Measurements from ENCODE around the gene FARP1.

The FARP1 gene

DNA sequence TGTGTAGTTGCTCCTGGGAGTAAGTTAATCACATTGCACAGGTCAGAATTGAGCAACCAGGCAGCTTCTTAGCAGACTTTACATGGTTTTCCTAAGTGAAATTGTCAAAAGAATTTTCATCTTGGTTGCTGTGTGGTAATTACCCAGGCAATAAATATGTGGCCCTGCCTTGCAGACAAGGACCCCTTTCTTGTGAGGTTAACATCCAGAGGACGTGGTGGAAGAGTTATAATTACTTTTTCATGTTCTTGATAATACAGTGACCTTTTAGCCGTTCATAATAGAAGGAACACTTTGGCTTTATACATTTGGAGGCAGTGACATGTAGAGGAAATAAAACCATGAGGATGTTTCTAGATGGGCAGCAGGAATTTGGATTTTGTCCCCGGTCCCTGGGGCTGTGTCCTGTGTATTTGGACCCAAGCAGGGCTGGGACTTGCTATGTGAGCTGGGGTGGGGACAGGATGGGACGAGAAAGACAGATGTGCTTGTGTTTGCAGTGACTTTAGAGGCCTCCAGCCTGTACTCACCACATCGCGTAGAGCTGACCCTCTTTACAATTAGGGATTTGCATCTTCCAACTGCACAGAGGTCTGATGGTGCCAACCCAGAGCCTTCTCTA is 277.8 kb downstream of the FARP1 start:
- no peak for DNase-seq (ENCODE audit: low read depth in 2 of 2)

DNA sequence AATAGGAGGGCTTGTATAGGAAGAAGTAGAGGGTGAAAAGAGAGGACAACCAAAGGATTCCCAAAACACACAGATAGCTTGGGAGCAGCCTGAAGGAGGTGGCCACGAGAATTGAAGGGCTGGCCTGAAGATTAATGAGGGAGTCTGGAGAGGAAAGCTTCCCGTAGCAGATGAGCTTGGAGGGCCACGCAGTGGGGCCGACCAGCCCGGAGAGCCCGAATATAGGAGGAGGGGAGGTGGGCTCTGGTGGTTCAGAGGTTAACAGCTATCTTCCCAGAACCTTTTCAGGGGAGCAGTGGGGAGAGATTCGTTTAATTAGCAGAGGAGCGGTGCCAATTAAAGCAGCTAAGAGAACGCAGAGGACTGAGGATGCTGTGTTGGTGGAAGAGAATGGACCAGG is 279.2 kb downstream of the FARP1 start:
- DNase-seq (ENCODE audit: low read depth in 2 of 2) = no peak

DNA sequence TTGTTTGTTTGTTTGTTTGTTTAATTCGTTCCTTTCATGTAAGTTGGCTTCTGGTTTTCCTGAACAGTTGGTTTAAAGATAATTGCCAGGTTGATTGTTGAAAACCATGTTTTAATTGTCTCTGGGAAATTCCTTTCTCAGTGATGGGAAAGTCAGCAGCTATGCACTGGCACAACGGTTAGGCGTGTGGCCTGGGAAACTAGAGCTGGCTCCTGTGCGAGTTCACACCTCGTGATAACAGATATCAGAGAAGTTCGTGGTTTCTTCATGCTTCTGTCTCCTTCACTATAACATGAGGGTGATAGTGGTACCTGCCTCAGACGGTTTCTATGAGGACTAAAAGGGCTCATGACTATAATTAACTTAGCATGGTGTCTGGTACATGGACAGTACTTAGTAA is 280.5 kb downstream of the FARP1 start:
- DNase-seq (ENCODE audit: low read depth in 2 of 2) = no peak

DNA sequence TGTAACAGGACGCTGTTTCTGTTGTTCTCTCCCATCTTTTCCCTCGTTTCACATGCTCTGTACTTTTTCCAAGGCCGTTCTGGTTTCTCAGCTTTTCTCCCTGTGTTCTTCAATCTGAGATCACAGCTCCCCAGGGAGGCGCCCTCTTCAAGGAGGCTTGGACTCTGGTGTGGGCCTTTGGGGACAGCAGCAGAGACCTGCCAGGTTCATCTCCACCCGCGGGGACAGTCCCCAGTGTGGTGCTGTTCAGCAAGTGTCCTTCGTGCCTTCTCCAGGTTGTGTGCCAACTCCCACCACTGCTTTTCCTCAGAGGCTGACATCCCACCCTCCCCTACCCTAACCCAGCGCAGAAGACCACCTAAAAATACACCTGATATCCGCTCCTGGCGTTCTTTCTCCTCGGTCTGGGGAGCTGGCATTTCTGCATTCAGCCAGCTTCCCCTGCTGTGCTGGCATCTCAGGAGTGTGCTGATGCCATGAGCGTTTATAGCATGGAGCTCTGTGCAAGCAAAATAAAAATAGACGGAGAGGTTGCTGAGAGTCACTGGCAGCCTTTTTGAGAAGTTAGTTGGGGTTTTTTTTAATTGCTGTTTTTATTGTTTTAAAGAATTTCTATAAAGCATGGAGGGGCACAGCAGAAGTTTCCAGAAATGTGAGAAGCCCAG is 284.6 kb downstream of the FARP1 start:
- DNase-seq (ENCODE audit: low read depth in 2 of 2) = no peak

DNA sequence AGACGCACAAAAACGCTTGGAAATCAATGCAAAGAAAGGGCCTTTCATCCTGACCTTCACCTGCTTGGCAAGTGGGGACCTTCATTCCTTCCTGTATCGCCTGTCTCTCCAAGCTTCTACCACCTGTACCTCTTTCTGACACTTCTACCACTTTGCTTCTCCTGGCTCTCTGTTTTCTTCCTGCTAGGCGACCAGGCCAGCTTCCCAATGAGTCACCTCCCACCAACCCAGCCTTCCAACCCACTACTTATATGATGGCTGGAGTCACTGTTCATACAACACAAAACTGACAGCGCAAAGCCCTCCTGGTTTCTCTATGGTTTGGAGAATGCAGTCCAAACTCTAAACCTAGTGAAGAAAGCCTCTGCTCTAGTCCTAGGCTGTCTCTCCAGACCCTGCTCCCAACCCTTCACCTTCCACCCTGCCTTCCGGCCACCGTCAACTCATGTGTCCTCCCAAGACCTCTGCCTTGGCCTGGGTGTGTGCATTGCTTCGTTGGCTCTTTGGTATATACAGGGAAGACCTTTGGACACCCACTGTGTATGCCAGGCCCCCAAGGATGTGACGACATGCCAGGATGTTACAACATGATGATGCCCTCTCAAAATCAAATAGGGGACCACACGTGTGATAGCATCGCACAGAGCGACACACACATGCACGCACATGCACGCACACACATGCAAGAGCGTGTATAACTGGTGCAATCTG is 285.5 kb downstream of the FARP1 start:
- no peak for DNase-seq (ENCODE audit: low read depth in 2 of 2)

DNA sequence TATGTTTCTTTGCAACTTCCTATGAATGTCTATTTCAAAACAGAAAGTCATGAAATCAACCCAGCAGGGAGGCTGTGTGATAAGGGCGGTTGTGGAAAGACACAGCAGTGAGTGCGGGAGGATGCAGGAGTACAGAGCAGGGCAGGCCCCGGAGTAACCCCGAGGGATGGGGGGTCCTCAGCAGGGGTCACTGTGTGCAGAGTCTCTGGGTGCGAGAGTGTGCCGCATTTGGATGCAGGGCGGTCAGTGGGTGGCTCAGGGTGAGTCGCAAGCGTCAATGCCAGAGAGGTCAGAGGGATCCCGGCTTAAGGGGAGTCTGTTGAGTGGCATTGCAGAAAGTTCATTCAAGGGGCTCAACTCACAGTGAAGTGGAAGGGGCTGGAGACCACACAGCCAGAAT is 286.2 kb downstream of the FARP1 start:
- DNase-seq (ENCODE audit: low read depth in 2 of 2) = no peak

DNA sequence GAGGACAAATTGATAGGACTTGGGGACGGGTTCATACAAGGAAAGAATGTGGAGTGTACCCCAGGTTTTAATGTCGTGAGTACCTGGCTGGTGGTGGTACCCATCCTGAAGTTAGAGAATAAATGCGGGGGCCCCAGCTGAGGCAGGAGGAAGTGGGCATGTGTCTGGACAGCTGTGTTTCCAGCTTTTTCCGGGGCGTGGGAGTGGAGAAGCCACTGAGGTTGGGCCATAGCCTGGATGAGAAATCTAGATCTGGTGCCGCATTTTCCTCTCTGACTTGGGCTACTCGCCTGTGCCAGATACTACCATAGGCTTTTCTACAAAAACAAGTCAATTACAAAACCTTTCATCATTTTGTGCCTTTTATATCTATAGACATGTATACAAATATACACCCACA is 286.6 kb downstream of the FARP1 start:
- no peak for DNase-seq (ENCODE audit: low read depth in 2 of 2)

DNA sequence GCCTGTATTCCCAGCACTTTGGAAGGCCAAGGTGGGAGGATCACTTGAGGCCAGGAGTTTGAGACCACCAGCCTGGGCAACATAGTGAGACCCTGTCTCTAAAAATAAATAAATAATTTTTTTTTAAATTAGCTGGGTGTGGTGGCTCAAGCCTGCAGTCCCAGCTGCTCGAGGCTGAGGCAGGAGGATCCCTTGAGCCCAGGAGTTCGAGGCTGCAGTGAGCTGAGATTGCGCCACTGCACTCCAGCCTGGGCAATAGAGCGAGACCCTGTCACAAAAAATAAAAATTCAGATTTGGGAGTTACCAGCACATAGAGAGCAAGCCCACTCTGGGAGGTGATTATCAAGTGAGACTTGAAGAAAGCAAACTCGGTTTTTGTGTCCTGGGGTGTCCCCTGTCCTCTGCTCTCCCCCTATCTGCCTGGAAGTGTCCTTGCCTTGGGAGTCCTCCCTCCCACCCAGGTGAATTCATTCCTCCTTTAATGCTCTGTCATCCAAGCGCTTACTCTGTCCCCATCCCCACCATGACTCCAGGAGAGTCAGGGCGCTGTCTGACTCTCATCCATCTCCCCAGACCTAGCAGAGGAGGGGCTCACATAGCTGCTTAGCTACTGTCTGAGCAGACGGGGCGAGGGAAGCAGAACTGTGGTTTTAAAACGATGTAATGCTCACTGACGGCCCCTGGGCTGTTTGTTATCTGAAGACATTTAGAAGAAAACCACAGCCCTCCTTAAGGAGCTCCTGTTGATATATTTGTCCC is 287.3 kb downstream of the FARP1 start:
- DNase-seq (ENCODE audit: low read depth in 2 of 2) = no peak

DNA sequence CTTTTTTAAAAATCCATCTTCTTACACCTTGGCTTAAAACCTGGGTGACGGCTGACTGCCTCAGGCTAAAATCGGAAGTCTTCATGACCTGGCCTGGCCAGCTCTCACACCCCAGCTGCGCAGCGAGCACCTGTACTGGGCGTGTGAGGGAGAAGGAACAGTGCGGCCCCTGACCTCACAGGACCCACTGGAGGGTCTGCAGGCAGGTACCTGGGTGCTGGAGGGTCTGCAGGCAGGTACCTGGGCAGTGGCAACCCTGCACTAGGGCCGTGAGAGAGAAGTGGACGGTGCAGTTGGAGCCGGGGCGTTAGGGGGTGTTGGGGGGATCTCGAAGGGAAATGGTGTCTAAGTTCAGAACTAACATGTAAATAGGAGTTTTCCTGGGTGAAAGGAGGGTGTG is 289.7 kb downstream of the FARP1 start:
- no peak for DNase-seq (ENCODE audit: low read depth in 2 of 2)

DNA sequence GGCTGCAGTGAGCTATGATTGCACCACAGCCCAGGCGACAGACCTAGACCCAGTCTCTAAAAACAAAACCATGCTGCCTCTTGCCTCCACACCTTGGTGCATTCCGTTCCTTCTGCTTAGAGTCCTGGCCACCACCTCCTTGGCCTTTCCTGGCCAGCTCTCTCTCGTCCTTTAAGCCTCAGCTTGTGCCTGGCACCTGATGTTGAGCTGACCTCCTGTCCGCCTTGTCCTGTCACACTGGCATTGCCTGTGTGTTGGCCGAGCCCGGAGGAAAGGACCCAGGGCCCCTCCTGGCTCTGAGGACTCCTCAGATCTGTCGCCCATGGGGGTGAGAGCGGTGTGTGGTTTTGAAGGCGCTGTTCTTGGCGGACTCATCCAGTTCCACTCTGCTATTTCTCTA is 290.8 kb downstream of the FARP1 start:
- DNase-seq (ENCODE audit: low read depth in 2 of 2) = no peak

DNA sequence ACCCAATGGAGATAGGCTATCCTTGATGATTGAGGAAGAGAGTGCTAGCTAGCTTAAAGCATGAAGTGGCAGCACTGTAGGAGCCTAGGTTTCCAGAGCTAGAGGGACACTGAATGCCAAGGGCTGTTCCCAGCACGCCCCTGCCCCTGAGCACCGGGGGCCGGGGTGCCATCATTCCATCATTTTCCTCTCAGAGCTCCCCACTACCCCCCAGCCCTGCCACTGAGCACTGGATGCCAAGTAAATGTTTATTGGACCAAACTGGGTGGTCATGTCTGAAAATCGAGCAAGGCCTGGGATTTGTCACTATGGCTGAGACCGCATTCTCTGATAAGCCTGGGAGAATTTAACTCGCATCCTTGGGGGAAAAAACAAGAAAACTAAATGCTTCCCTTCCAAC is 291.2 kb downstream of the FARP1 start:
- DNase-seq (ENCODE audit: low read depth in 2 of 2) = no peak

DNA sequence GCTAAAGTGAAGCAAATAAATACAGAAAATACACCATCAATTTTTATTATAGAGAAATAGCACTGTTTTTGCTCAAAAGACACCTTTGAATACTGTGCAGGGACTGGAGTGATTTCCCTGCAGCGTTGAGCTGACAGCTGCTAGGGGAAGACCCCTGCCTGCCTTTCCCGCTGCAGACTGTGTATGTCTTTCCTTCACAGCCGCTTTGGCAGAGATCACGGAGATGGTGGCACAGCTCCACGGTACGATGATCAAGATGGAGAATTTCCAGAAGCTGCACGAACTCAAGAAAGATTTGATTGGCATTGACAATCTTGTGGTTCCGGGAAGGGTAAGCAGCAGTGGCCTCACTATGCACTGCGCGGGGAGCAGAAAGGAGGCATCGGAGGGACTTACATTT is 292.5 kb downstream of the FARP1 start:
- DNase-seq (ENCODE audit: low read depth in 2 of 2) = no peak

DNA sequence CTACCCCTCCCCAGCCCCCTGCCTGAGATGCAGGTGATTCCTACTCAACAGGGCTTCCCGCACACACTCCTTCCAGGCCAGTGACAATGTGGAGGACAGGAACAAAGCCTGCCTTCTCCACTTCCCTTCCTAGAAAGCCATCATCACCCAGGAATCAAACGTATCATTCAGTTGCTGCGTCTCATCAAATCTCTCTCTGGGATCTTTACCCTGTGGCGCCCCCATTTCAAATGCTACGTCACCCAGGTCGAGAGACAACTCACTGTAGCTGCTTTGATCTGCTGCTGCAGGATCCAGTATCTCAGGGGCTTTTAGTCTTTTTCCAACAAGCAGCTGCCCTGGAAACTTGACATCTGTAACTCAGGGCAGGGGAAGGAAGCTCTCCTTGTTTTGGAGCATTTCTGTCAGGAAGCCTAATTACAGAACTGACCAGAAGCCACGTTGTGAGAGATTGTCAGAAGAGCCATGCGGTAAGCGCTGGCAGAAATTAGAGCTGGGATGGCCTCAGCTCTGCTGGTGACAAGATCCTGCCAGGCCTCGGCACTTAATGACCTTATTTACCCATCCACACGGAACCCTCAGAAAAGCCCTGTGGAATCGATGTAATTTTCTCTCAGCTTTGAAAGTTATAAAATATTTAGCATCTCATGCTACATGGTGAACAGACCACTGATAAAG is 293.5 kb downstream of the FARP1 start:
- no peak for DNase-seq (ENCODE audit: low read depth in 2 of 2)

DNA sequence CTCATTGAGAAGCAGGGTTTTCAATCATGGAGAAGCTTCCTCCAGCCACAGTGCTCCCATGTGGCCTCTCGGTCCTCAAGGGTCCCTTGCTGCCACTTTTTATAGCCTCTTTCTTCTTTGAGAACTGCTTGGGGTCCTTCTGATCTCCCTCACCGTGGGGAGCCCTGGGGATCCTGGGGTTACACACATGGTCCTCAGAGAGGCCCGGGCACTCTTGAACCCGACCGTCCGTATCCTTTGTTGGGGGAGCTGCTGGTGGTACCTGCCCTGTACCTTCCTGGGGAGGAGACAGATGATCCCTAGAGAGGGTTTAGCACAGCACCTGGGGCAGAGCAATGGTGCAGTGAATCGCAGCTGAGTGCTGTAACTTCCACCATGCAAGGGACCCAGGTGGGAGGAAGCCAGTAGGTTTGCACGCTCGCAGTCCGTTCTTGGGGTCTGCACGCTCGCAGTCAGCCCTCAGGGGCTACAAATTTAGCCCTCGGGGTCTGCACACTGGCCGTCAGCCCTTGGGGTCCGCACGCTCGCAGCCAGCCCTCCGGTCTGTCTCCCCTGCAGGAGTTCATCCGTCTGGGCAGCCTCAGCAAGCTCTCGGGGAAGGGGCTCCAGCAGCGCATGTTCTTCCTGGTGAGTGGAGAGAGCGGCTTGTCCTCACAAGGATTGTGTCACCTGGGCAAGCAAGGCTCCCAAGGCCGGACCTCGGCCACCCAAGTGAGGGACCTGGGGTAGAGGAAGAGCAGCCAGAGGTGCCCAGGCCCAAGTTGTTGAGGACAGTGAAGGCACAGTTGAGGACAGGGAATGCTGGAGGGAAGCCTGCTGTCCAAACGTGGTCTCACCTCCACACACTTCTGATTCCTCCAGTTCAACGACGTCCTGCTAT is 295.6 kb downstream of the FARP1 start:
- no peak for DNase-seq (ENCODE audit: low read depth in 2 of 2)

DNA sequence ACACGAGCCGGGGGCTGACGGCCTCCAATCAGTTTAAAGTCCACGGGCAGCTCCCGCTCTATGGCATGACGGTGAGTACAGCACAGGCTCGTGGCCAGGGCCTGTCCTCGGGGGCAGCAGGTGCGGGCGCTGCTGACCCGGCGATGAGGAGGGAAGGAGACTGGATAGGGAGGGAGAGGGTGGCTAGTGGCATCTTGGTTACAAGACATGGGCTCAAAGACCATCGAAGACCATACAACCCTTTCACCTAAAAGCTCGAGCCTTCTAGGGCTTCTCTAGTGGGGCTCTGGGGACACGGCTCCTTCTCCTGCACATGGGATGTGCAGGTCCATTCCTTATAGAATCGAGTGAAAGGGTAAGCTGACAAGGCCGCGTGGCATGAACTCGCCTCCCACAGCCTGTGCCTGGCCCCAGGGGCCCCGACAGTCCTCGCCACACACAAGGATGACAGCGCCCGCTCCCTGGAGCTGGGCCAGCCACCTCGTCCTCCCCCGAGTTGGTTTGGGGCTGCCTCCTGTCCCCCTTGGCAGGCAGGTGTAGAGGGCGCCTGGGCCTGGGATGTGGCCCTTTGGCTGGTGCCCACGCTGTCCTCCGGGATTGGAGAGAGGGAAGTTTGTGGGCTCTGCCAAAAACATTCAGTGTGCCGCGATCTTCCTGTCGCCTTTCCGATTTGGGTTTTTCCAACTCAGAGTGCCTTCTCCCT is 296.4 kb downstream of the FARP1 start:
- DNase-seq (ENCODE audit: low read depth in 2 of 2) = no peak

DNA sequence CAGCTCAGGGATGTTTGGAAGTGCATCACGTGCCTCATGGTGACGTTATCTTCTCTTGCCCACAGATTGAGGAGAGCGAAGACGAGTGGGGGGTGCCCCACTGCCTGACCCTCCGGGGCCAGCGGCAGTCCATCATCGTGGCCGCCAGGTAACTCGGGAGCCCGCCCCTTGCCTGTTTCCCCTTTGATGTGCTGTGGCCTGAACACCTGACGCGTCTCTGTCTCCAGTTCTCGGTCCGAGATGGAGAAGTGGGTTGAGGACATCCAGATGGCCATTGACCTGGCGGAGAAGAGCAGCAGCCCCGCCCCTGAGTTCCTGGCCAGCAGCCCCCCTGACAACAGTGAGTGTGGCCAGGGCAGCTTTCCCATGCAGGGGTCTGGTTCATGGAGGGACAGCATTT is 297.0 kb downstream of the FARP1 start:
- no peak for DNase-seq (ENCODE audit: low read depth in 2 of 2)

DNA sequence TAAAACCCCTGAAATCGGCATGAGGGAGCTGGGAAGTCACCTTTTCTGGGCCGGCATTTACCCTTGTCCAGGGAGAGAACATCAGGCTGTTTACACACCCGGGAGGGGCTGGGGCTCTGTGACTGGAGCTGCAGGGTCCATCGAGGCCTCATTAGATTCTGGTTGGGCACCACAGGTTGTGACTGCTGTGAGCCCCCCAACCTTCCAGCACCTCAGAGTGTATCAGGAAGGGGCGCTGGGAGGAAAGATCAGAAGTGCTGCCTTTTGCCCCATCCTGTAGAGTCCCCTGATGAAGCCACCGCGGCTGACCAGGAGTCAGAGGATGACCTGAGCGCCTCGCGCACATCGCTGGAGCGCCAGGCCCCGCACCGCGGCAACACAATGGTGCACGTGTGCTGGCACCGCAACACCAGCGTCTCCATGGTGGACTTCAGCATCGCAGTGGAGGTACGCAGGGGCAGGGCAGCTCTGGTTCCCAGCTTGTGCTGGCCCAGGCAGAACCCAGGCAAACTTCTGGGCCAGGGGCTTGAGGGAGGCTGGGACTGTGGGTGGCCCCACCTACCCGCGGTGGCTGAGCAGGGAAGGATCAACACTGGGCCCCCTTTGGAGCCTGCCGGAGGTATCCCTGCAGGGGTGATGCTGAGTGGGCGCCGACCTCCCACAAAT is 297.6 kb downstream of the FARP1 start:
- DNase-seq (ENCODE audit: low read depth in 2 of 2) = no peak

DNA sequence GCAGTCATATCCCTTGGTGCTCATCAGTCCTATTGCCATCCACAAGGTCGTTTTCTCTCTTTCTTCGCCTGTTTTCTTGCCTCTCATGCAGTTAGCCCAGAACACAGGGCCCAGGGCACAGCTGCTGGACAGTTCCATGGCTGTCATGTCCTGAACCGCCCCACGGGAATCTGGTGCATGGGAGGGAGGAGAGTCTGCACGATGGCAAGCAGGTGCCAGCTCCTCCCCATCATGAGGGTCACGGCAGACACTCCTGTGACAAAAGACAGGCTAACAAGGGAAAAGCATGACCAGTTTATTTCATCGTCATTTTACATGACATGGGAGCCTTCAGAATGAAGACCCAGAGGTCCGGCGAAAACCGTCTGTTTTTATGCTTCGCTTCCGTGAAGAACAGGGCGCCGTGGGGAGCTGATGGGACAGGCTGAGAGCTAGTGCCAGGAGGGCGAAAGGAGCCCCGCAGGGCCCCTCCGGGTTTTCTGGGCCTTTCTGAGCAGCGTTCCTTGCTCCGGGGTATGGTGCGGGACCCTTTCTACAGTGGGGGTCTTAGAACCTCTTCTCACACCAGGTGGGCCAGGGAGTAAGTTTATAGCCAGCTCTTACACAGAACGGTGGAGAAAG is 298.3 kb downstream of the FARP1 start:
- no peak for DNase-seq (ENCODE audit: low read depth in 2 of 2)

All from stimulated activated CD4-positive, alpha-beta T cell treated with anti-CD3 and anti-CD28 coated beads, Interleukin-1b, Interleukin-23, amount 100 ng/mL, for 1 hour (primary cell).